Fibroblast of skin of left biceps (primary cell): ENCODE results near the gene DCC.

Source experiments
- DNase-seq, 2 experiments: peaks; one replicate each; pipeline ENCODE4 v3.0.0-alpha.2; 2013; ENCODE audit warnings: low read depth in 2 of 2

The DCC gene

GRCh38 chr18:52499644-52500043 lies 159.6 kb downstream of the DCC start:
- DNase-seq = peak; percentile 16 to 20

- DNase-seq = no peak
Observed at GRCh38 chr18:52504589-52504988, 164.6 kb downstream of the DCC start.

- no peak for DNase-seq
Observed at GRCh38 chr18:52510139-52510538, 170.1 kb downstream of the DCC start.

GRCh38 chr18:52518086-52518485 lies 178.1 kb downstream of the DCC start:
- DNase-seq = no peak

GRCh38 chr18:52519021-52519420 lies 179.0 kb downstream of the DCC start:
- DNase-seq = no peak

GRCh38 chr18:52523566-52523965 lies 183.6 kb downstream of the DCC start:
- DNase-seq = no peak

GRCh38 chr18:52531836-52532235 lies 191.8 kb downstream of the DCC start:
- DNase-seq = no peak

GRCh38 chr18:52536039-52536438 lies 196.0 kb downstream of the DCC start:
- no peak for DNase-seq

GRCh38 chr18:52537261-52537660 lies 197.3 kb downstream of the DCC start:
- DNase-seq = no peak

- no peak for DNase-seq
Observed at GRCh38 chr18:52541056-52541455, 201.1 kb downstream of the DCC start.

GRCh38 chr18:52544086-52544485 lies 204.1 kb downstream of the DCC start:
- no peak for DNase-seq

- DNase-seq = no peak
Observed at GRCh38 chr18:52546686-52547346, 206.8 kb downstream of the DCC start.

GRCh38 chr18:52553441-52553840 lies 213.4 kb downstream of the DCC start:
- DNase-seq = no peak

- no peak for DNase-seq
Observed at GRCh38 chr18:52554180-52554579, 214.2 kb downstream of the DCC start.

- peak in 1 of 2 experiments; percentile 10 for DNase-seq
Observed at GRCh38 chr18:52567360-52567759, 227.4 kb downstream of the DCC start.

GRCh38 chr18:52569492-52569891 lies 229.5 kb downstream of the DCC start:
- peak in 1 of 2 experiments; percentile 10 for DNase-seq

- no peak for DNase-seq
Observed at GRCh38 chr18:52570975-52571374, 231.0 kb downstream of the DCC start.

- no peak for DNase-seq
Observed at GRCh38 chr18:52572036-52573000, 232.3 kb downstream of the DCC start.

- no peak for DNase-seq
Observed at GRCh38 chr18:52577795-52578194, 237.8 kb downstream of the DCC start.

GRCh38 chr18:52582061-52582460 lies 242.1 kb downstream of the DCC start:
- DNase-seq = no peak

GRCh38 chr18:52582516-52582915 lies 242.5 kb downstream of the DCC start:
- no peak for DNase-seq

- DNase-seq = peak in 1 of 2 experiments; percentile 11
Observed at GRCh38 chr18:52588931-52589330, 248.9 kb downstream of the DCC start.
